ENCODE data around the gene NDE1. TPM values are rescaled to one million over a fixed set of nuclear protein-coding genes. Genes with fewer than 3 reads are reported as not detected.
A peak's percentile ranks its signal among the peaks of the same experiment; 100 is the strongest.

NDE1 gene
- total and polyA plus RNA-seq, 11 donors = 5.9 to 32.3 (median 17.3) TPM

- Histone ChIP-seq H3K9me3 (no peaks in the 10 kb centered on the region), H3K27ac (peak overlapping the region in 11 of 12 donors; percentile 32 to 82 (median 61)), H3K4me1 (peaks cover 0 to 18% (median 8%) of the 10 kb centered on the region in 12 donors), H3K4me3 (no peak overlapping the region), H3K27me3 (no peaks in the 10 kb centered on the region), H3K36me3 (peaks cover 0 to 100% (median 94%) of the 10 kb centered on the region in 9 donors)
- ATAC-seq = peak; percentile 95 to 97 (median 95)
- TF ChIP-seq POLR2A (IDR thresholded peaks at IDR 0.05) (no peak), CTCF (IDR thresholded peaks at IDR 0.05) (no peak)
- peak; percentile 47 to 91 (median 72) for DNase-seq
- intact Hi-C loops (cut with DNase I) = loop anchor here in 1 of 10 donors (10.0 kb wide), 1 partner anchor 183 kb away; no protein-coding TSS in a partner anchor
- 67 to 85% (median 70%) methylated on average over 13 of the region's 13 CpGs for WGBS, 4 donors
Measured at GRCh38 chr16:15607700-15608396, 42.2 kb upstream of the NDE1 start.

- Histone ChIP-seq H3K27me3 (no peaks in the 10 kb centered on the region), H3K9me3 (no peaks in the 10 kb centered on the region), H3K27ac (peak overlapping the region in 9 of 12 donors; percentile 32 to 82 (median 61)), H3K4me3 (no peak overlapping the region), H3K36me3 (peaks cover 0 to 100% (median 94%) of the 10 kb centered on the region in 9 donors), H3K4me1 (peaks cover 0 to 18% (median 8%) of the 10 kb centered on the region in 12 donors)
- DNase-seq = no peak
- 87 to 91% (median 90%) methylated on average over 19 of the region's 19 CpGs for WGBS, 4 donors
- intact Hi-C loops (cut with DNase I) = loop anchor here in 1 of 10 donors (10.0 kb wide), 1 partner anchor 184 kb away; no protein-coding TSS in a partner anchor
- no peak for TF ChIP-seq POLR2A (IDR thresholded peaks at IDR 0.05)
- TF ChIP-seq CTCF (IDR thresholded peaks at IDR 0.05) = no peak
- no peak for ATAC-seq
Measured at GRCh38 chr16:15608398-15609285, 41.4 kb upstream of the NDE1 start.

GRCh38 chr16:15609286-15609649 lies 40.8 kb upstream of the NDE1 start:
- H3K4me1 ChIP-seq = peaks cover 0 to 18% (median 8%) of the 10 kb centered on the region in 12 donors
- ATAC-seq (no peak), DNase-seq (no peak)
- intact Hi-C loops (cut with DNase I) = loop anchor here in 1 of 10 donors (10.0 kb wide), 1 partner anchor 184 kb away; no protein-coding TSS in a partner anchor
- TF ChIP-seq CTCF (IDR thresholded peaks at IDR 0.05) = no peak
- no peak for TF ChIP-seq POLR2A (IDR thresholded peaks at IDR 0.05)
- H3K27ac ChIP-seq = no peak overlapping the region
- 92 to 95% (median 93%) methylated on average over 6 of the region's 6 CpGs for WGBS, 4 donors
- H3K4me3 ChIP-seq = no peak overlapping the region
- H3K9me3 ChIP-seq = no peaks in the 10 kb centered on the region
- peaks cover 0 to 100% (median 94%) of the 10 kb centered on the region in 9 donors for H3K36me3 ChIP-seq
- no peaks in the 10 kb centered on the region for H3K27me3 ChIP-seq
